Measurements from ENCODE around the gene DSCAML1.

DNA sequence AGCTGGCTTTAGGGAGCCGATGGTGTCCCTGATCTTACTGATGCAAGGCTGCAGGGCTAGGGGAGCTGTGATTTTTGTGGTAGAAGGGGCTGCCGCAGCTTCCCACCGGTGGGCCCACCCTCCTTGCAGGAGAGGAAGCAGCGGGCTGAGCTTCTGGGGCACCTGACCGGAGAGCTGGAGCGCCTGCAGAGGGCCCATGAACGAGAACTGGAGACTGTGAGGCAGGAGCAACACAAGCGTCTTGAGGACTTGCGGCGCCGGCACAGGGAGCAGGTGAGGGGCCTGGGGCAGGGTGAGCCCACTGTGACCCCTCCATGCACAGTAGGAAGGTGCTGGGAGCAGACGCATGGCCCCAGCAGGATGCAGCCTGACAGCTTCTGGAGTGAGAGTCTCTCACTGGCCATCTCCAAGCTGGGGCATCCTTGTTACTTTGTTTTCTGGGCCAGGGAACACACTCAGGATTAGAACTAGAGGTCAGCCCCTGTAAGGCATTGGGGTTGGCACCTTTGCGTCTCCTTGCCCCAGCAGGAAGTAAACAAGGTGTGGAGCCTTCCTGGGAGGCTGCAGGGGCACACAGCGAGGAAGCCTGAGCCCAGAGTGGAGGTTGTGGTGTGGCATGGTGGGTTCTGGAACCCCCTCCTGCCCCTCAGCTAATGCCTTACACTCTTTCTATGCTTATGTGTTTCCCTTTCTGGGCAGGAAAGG is 402.6 kb downstream of the DSCAML1 start:
- TF ChIP-seq, protein P1, sequence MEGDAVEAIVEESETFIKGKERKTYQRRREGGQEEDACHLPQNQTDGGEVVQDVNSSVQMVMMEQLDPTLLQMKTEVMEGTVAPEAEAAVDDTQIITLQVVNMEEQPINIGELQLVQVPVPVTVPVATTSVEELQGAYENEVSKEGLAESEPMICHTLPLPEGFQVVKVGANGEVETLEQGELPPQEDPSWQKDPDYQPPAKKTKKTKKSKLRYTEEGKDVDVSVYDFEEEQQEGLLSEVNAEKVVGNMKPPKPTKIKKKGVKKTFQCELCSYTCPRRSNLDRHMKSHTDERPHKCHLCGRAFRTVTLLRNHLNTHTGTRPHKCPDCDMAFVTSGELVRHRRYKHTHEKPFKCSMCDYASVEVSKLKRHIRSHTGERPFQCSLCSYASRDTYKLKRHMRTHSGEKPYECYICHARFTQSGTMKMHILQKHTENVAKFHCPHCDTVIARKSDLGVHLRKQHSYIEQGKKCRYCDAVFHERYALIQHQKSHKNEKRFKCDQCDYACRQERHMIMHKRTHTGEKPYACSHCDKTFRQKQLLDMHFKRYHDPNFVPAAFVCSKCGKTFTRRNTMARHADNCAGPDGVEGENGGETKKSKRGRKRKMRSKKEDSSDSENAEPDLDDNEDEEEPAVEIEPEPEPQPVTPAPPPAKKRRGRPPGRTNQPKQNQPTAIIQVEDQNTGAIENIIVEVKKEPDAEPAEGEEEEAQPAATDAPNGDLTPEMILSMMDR (IDR thresholded peaks at IDR 0.05) = no peak
- TF ChIP-seq POLR2A (IDR thresholded peaks at IDR 0.05) = no peak
